ENCODE data around the gene NATD1. TPM values are rescaled to one million over a fixed set of nuclear protein-coding genes. Genes with fewer than 3 reads are reported as not detected.

The NATD1 gene
- total and polyA plus RNA-seq, 2 of the 8 experiments (the other 6 are each of a cell fraction or from before 2014, with no cell fraction given), result 5.4 to 8.4 TPM

GRCh38 chr17:21201298-21201595 lies 52.0 kb downstream of the NATD1 start:
- Histone ChIP-seq H4K5ac (ENCODE audit: insufficient read length, low read depth, low read length) (no peak overlapping the region), H3K36me3 (ENCODE audit: control insufficient read depth in 2 of 4, insufficient read depth in 4 of 4, low read length in 3 of 4) (peaks cover 6 to 20% (median 11%) of the 10 kb centered on the region in 4 experiments; a peak in 7 of 8 replicates), H4K91ac (replicated peaks; ENCODE audit: insufficient read length, low read length) (no peak overlapping the region), H3K56ac (replicated peaks; ENCODE audit: insufficient read length, low read depth, low read length) (no peak overlapping the region), H3K23me2 (ENCODE audit: low read depth, low read length) (no peaks in the 10 kb centered on the region; the same call in 1 of the 2 replicates), H3K79me2 (ENCODE audit: control insufficient read depth in 1 of 2, insufficient read depth in 2 of 2, low read length in 2 of 2) (peaks cover 5 to 78% of the 10 kb centered on the region in 2 experiments; a peak in 3 of 4 replicates), H4K8ac (ENCODE audit: extremely low read depth, insufficient read depth, low read length) (no peak overlapping the region), H3K4ac (replicated peaks; ENCODE audit: insufficient read length, low read depth, low read length) (no peak overlapping the region), H2BK120ac (replicated peaks; ENCODE audit: low read depth, low read length) (no peak overlapping the region), H3K79me1 (ENCODE audit: low read depth, low read length) (peaks cover 27% of the 10 kb centered on the region), H2BK5ac (ENCODE audit: low read depth, low read length) (no peak overlapping the region), H3K4me2 (ENCODE audit: insufficient read depth in 1 of 2, low read depth in 2 of 2, low read length in 2 of 2) (peak overlapping the region in 1 of 2 experiments; percentile 66; a peak in 1 of 4 replicates), H3K14ac (ENCODE audit: insufficient read length) (no peak overlapping the region), H3K23ac (ENCODE audit: insufficient read length) (no peak overlapping the region), H3K9ac (replicated peaks in 1 of 4; ENCODE audit: extremely low read depth in 1 of 4, low read depth in 3 of 4, low read length in 3 of 4) (no peak overlapping the region), H2BK15ac (ENCODE audit: low read length) (no peak overlapping the region), H2BK20ac (ENCODE audit: low read length) (no peak overlapping the region), H3K4me3 (ENCODE audit: extremely low read depth in 1 of 4, insufficient read depth in 2 of 4, low read depth in 3 of 4, low read length in 4 of 4) (no peak overlapping the region), H2BK12ac (ENCODE audit: low read depth, low read length) (no peak overlapping the region), H3K4me1 (replicated peaks in 1 of 4; ENCODE audit: control insufficient read depth in 3 of 4, insufficient read depth in 4 of 4, low read length in 3 of 4) (peaks cover 16 to 31% (median 24%) of the 10 kb centered on the region in 4 experiments), H2AFZ (ENCODE audit: low read length) (no peak overlapping the region), H3K27ac (ENCODE audit: low read depth, low read length) (no peak overlapping the region), H3K27me3 (replicated peaks in 1 of 4; ENCODE audit: control insufficient read depth in 3 of 4, extremely low read depth in 1 of 4, insufficient read depth in 3 of 4, low read length in 3 of 4) (no peaks in the 10 kb centered on the region; a peak in 1 of 7 replicates), H3K18ac (ENCODE audit: extremely low read depth, low read length) (no peak overlapping the region), H2AK5ac (ENCODE audit: low read depth, low read length) (no peak overlapping the region), H3K9me3 (ENCODE audit: insufficient read depth in 2 of 2, low read depth in 1 of 2, low read length in 1 of 2) (no peaks in the 10 kb centered on the region), H4K20me1 (replicated peaks in 1 of 2; ENCODE audit: control insufficient read depth in 1 of 2, insufficient read depth in 2 of 2, low read length in 2 of 2) (peaks cover 31 to 63% of the 10 kb centered on the region in 2 experiments)
- DNase-seq (ENCODE audit: low read depth in 1 of 2, low spot score in 2 of 2), result no peak
- TF ChIP-seq KDM1A (IDR thresholded peaks at IDR 0.05; ENCODE audit: borderline replicate concordance, low read length), result no peak
- TF ChIP-seq RFX5 (IDR thresholded peaks at IDR 0.05; ENCODE audit: borderline replicate concordance, low read depth, low read length), result no peak
- TF ChIP-seq RAD21 (IDR thresholded peaks at IDR 0.05 in 1 of 2, conservative IDR thresholded peaks at IDR 0.05 in 1 of 2; ENCODE audit: low read depth in 2 of 2, low read length in 2 of 2), result no peak
- no peak for TF ChIP-seq SP4 (IDR thresholded peaks at IDR 0.05; ENCODE audit: low read length)
- no peak for TF ChIP-seq CBX8 (IDR thresholded peaks at IDR 0.05; ENCODE audit: borderline replicate concordance, low read depth, low read length)
- TF ChIP-seq POLR2AphosphoS5 (IDR thresholded peaks at IDR 0.05; ENCODE audit: low read depth, low read length), result no peak
- no peak for TF ChIP-seq BCL11A (IDR thresholded peaks at IDR 0.05; ENCODE audit: low read depth in 2 of 2, low read length in 2 of 2)
- ChIA-PET POLR2A (ENCODE audit: partially characterized antibody) (interaction anchor here (0.7 to 4.0 kb wide), 5 partner anchors 10 to 84 kb away, joined by 3 to 42 read pairs (median 4); partner anchors contain the start of gene TMEM11), CTCF (ENCODE audit: partially characterized antibody) (interaction anchor here (0.6 to 3.6 kb wide), 5 partner anchors 10 to 82 kb away, joined by 3 to 18 read pairs (median 6); no protein-coding TSS in a partner anchor)
- no peak for FAIRE-seq
- 85% methylated on average over 4 of the region's 5 CpGs; no CpG with 5 or more reads in 1 of the 2 experiments for WGBS, 2 experiments (ENCODE audit: extremely low coverage in 1 of 2, insufficient coverage in 1 of 2, insufficient read length in 1 of 2, insufficient replicate concordance in 2 of 2, low coverage in 1 of 2, low lambda C conversion rate in 2 of 2, missing lambda C conversion rate in 1 of 2)
